ENCODE results near the gene DZIP1.

DNA sequence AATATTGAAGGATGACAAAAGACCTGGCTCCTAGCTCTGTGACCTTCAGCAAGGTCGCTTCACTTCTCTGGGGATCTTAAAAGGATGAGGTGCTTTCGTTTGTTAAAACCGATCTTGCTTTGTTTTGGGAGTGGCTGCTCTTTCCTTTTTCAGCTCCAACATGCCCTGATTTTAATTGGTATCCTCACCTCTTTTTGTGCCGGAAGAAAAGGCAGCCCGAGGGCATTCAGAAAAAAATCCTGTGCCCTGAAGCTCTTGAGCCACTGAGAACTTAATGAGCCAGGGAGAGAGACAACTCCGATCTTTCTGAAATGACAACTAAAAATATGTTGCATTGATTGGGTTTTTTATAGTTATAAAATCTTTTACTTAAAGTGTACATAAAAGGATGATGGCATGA, 72.6 kb downstream of the DZIP1 start:
- TF ChIP-seq, protein P1, sequence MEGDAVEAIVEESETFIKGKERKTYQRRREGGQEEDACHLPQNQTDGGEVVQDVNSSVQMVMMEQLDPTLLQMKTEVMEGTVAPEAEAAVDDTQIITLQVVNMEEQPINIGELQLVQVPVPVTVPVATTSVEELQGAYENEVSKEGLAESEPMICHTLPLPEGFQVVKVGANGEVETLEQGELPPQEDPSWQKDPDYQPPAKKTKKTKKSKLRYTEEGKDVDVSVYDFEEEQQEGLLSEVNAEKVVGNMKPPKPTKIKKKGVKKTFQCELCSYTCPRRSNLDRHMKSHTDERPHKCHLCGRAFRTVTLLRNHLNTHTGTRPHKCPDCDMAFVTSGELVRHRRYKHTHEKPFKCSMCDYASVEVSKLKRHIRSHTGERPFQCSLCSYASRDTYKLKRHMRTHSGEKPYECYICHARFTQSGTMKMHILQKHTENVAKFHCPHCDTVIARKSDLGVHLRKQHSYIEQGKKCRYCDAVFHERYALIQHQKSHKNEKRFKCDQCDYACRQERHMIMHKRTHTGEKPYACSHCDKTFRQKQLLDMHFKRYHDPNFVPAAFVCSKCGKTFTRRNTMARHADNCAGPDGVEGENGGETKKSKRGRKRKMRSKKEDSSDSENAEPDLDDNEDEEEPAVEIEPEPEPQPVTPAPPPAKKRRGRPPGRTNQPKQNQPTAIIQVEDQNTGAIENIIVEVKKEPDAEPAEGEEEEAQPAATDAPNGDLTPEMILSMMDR (IDR thresholded peaks at IDR 0.05 in 2 of 3, conservative IDR thresholded peaks at IDR 0.05 in 1 of 3; ENCODE audit: control insufficient read depth in 2 of 3, extremely low read depth in 1 of 3, insufficient read depth in 1 of 3, low read depth in 3 of 3, low read length in 3 of 3), result no peak
- TF ChIP-seq POLR2AphosphoS5 (IDR thresholded peaks at IDR 0.05; ENCODE audit: low read length), result no peak
- TF ChIP-seq POLR2A (IDR thresholded peaks at IDR 0.05; ENCODE audit: low read depth, low read length), result no peak
- no peak for TF ChIP-seq RELA (IDR thresholded peaks at IDR 0.05; ENCODE audit: borderline replicate concordance, partially characterized antibody)
- no peak for TF ChIP-seq CREB1 (IDR thresholded peaks at IDR 0.05; ENCODE audit: low read depth)
- TF ChIP-seq NFYB (IDR thresholded peaks at IDR 0.05; ENCODE audit: insufficient read depth, low read depth, low read length), result no peak
- no peak for TF ChIP-seq SMC3 (IDR thresholded peaks at IDR 0.05; ENCODE audit: borderline replicate concordance, low read length)
- TF ChIP-seq TARDBP (IDR thresholded peaks at IDR 0.05; ENCODE audit: borderline replicate concordance), result no peak
